ENCODE data around the gene PRRT1. TPM values are rescaled to one million over a fixed set of nuclear protein-coding genes. Genes with fewer than 3 reads are reported as not detected.

PRRT1 gene
- polyA plus RNA-seq, 1 donor = 1.3 TPM

Other genes starting within 250 kb of the PRRT1 start
- gene ZBTB12, start 249.9 kb downstream of the PRRT1 start, polyA plus RNA-seq (ENCODE audit: insufficient read length) = 9.5 TPM
- 3.0 TPM for gene C2, start 224.2 kb downstream of the PRRT1 start, polyA plus RNA-seq (ENCODE audit: insufficient read length)
- 1.0 TPM for gene CFB, start 205.8 kb downstream of the PRRT1 start, polyA plus RNA-seq (ENCODE audit: insufficient read length)
- gene NELFE, start 193.0 kb downstream of the PRRT1 start, polyA plus RNA-seq (ENCODE audit: insufficient read length) = 63.3 TPM
- gene SKIC2, start 192.8 kb downstream of the PRRT1 start, polyA plus RNA-seq (ENCODE audit: insufficient read length) = 27.0 TPM
- gene DXO, start 179.8 kb downstream of the PRRT1 start, polyA plus RNA-seq (ENCODE audit: insufficient read length) = 16.9 TPM
- 19.3 TPM for gene C4A, start 169.9 kb downstream of the PRRT1 start, polyA plus RNA-seq (ENCODE audit: insufficient read length)
- 22.1 TPM for gene C4B, start 137.1 kb downstream of the PRRT1 start, polyA plus RNA-seq (ENCODE audit: insufficient read length)
- 1.0 TPM for gene CYP21A2, start 113.5 kb downstream of the PRRT1 start, polyA plus RNA-seq (ENCODE audit: insufficient read length)
- 108 TPM for gene TNXB, start 42.6 kb downstream of the PRRT1 start, polyA plus RNA-seq (ENCODE audit: insufficient read length)
- 42.4 TPM for gene ATF6B, start 23.7 kb downstream of the PRRT1 start, polyA plus RNA-seq (ENCODE audit: insufficient read length)
- gene FKBPL, start 21.7 kb downstream of the PRRT1 start, polyA plus RNA-seq (ENCODE audit: insufficient read length) = 3.5 TPM
- 34.6 TPM for gene PPT2, start 2.2 kb upstream of the PRRT1 start, polyA plus RNA-seq (ENCODE audit: insufficient read length)
- gene EGFL8, start 12.7 kb upstream of the PRRT1 start, polyA plus RNA-seq (ENCODE audit: insufficient read length) = 25.9 TPM
- gene AGPAT1, start 24.1 kb upstream of the PRRT1 start, polyA plus RNA-seq (ENCODE audit: insufficient read length) = 57.3 TPM
- 50.9 TPM for gene RNF5, start 26.5 kb upstream of the PRRT1 start, polyA plus RNA-seq (ENCODE audit: insufficient read length)
- 8.0 TPM for gene AGER, start 32.3 kb upstream of the PRRT1 start, polyA plus RNA-seq (ENCODE audit: insufficient read length)
- 107 TPM for gene PBX2, start 38.3 kb upstream of the PRRT1 start, polyA plus RNA-seq (ENCODE audit: insufficient read length)
- 6.7 TPM for gene GPSM3, start 40.7 kb upstream of the PRRT1 start, polyA plus RNA-seq (ENCODE audit: insufficient read length)
- gene NOTCH4, start 72.1 kb upstream of the PRRT1 start, polyA plus RNA-seq (ENCODE audit: insufficient read length) = 19.9 TPM
- gene TSBP1, start 220.0 kb upstream of the PRRT1 start, polyA plus RNA-seq (ENCODE audit: insufficient read length) = not detected